Keratinocyte (primary cell): Measurements from ENCODE around the gene FAM32A. TPM values are rescaled to one million over a fixed set of nuclear protein-coding genes. Genes with fewer than 3 reads are reported as not detected.

Source experiments
- DNase-seq: peaks from one replicate; pipeline ENCODE4 v3.0.0-alpha.2; 2011; ENCODE audit warnings: low read depth, missing footprints, low spot score
- FAIRE-seq: peaks from 2 replicates; lab custom pipeline; 2011; peaks lifted over from hg19 to GRCh38; lab: Jason Lieb, UNC
- H2AFZ ChIP-seq: 2 replicates; pipeline ENCODE4 v1.6.0; 2012; ENCODE audit warnings: low read length, control low read depth, inconsistent platforms; ENCODE audit not compliant: control insufficient read depth
- H3K27ac ChIP-seq: 2 replicates; pipeline ENCODE4 v1.5.1; 2011; ENCODE audit warnings: low read length; ENCODE audit not compliant: control insufficient read depth, insufficient read depth
- H3K27me3 ChIP-seq: 3 replicates; pipeline ENCODE4 v1.6.0; 2011; ENCODE audit warnings: low read length; ENCODE audit not compliant: control insufficient read depth, insufficient read depth; ENCODE audit errors: extremely low read depth
- H3K36me3 ChIP-seq, 2 experiments: 2 replicates in 1 of 2; 3 replicates in 1 of 2; pipeline ENCODE4 v1.5.1; 2011; ENCODE audit warnings: low read length in 2 of 2, mild to moderate bottlenecking in 1 of 2; ENCODE audit not compliant: control insufficient read depth in 2 of 2, insufficient read depth in 2 of 2; ENCODE audit errors: extremely low read depth in 1 of 2
- H3K4me1 ChIP-seq: 3 replicates; pipeline ENCODE4 v1.5.1; 2011; ENCODE audit warnings: low read length; ENCODE audit not compliant: control insufficient read depth, insufficient read depth; ENCODE audit errors: extremely low read depth
- H3K4me2 ChIP-seq: 3 replicates; pipeline ENCODE4 v1.6.0; 2011; ENCODE audit warnings: low read depth, low read length; ENCODE audit not compliant: control insufficient read depth, insufficient read depth; ENCODE audit errors: extremely low read depth
- H3K4me3 ChIP-seq, 3 experiments: fragments of 200-600 bp in 1 of 3; sonication (generic) in 1 of 3; 2 replicates in 2 of 3; 3 replicates in 1 of 3; pipeline ENCODE4 v1.5.1; 2011 to 2016; ENCODE audit warnings: low read length in 3 of 3, mild to moderate bottlenecking in 3 of 3, control low read depth in 2 of 3, inconsistent platforms in 1 of 3, low read depth in 1 of 3, mixed read lengths in 1 of 3, mixed run types in 1 of 3, moderate library complexity in 1 of 3; ENCODE audit not compliant: control insufficient read depth in 2 of 3, insufficient read depth in 2 of 3; ENCODE audit errors: extremely low read depth in 1 of 3
- H3K79me2 ChIP-seq: 2 replicates; pipeline ENCODE4 v1.6.0; 2012; ENCODE audit warnings: low read length; ENCODE audit not compliant: control insufficient read depth, insufficient read depth
- H3K9ac ChIP-seq: 3 replicates; pipeline ENCODE4 v1.6.0; 2011; ENCODE audit warnings: low read length; ENCODE audit not compliant: control insufficient read depth, insufficient read depth; ENCODE audit errors: extremely low read depth
- H3K9me1 ChIP-seq: 3 replicates; pipeline ENCODE4 v1.6.0; 2011; ENCODE audit warnings: low read length; ENCODE audit not compliant: control insufficient read depth, insufficient read depth; ENCODE audit errors: extremely low read depth
- H3K9me3 ChIP-seq: 2 replicates; pipeline ENCODE4 v1.5.1; 2012; ENCODE audit warnings: low read depth, low read length; ENCODE audit not compliant: control insufficient read depth
- H4K20me1 ChIP-seq: 3 replicates; pipeline ENCODE4 v1.6.0; 2011; ENCODE audit warnings: low read length; ENCODE audit not compliant: control insufficient read depth, insufficient read depth; ENCODE audit errors: extremely low read depth
- EZH2 ChIP-seq: IDR thresholded peaks from one replicate; pipeline ENCODE4 v1.6.1; 2012; ENCODE audit warnings: inconsistent platforms, mild to moderate bottlenecking, low read length, moderate library complexity
- dilution Hi-C: fragments of 300-500 bp; cut with MboI; formaldehyde crosslinking; loops from one replicate; pipeline ENCODE4 v1.7.0; 2020; ENCODE audit warnings: low sequenced_read_pairs; ENCODE audit not compliant: extremely low pct_ligation_motif_present
- polyA plus RNA-seq, 5 experiments: library from polyadenylated mRNA; depleted of rRNA in 3 of 5; stranded (reverse) in 3 of 5; stranded (forward) in 1 of 5; unstranded in 1 of 5; fragments of >200 nt; gene quantifications; 1 replicate in 1 of 5; 2 replicates in 3 of 5; 3 replicates in 1 of 5; pipeline versions ENCODE4 v1.2.1 to v1.2.3, GENCODE V29; 2011 to 2012; ENCODE audit warnings: missing spikeins in 2 of 5, low read depth in 1 of 5, low replicate concordance in 1 of 5
- TF ChIP-seq, protein P1 (sequence below), 3 experiments: IDR thresholded peaks in 1 of 3; conservative IDR thresholded peaks in 1 of 3; optimal IDR thresholded peaks in 1 of 3; 2 replicates in 2 of 3; 3 replicates in 1 of 3; pipeline versions ENCODE3 to v1.5.1; 2011; ENCODE audit warnings: low read length in 3 of 3, mild to moderate bottlenecking in 3 of 3, moderate library complexity in 2 of 3, control low read depth in 1 of 3, inconsistent platforms in 1 of 3; ENCODE audit not compliant: insufficient read depth in 2 of 3; ENCODE audit errors: extremely low read depth in 1 of 3

FAM32A gene
- polyA plus RNA-seq, 1 donor (not counting 4 experiments of a cell fraction or from before 2014, with no cell fraction given) = 105 TPM

DNA sequence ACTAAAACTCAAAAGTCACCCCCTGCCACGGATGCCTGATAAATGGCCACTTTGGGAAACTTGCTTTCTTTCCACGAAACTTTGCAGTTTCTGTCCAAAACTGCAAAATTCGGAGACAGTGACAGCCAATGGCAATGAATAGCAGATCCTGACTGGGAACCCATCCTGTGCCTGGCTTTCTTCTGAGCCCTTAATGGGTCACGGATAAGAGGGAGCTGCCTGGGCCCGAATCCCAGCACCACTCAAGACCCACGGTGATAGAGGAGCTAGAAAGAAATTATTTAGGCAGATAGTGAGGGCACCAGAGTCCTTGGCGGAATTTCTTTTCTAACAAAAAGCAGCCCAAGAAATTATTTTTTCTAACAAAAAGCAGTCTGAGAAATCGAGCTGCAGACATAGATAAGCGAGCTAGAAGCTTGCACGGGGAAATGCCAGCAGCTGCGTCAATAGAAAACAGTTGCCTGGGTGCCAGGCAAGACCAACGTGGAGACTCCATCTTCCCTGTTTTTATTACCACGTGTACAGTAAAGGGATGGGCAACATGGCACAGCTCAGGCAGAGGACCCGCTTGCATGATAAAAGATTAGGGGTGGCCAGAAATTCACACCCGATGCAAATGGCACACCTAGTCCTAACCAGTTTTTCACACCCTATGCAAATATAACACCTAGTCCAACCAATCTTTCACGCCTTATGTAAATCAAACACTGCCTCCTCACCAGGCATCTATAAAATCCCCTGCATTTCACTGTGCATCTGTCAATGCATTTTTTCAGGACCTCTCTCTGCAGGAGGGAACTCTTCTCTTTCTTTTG is 48.8 kb upstream of the FAM32A start:
- H3K4me1 ChIP-seq = no peaks in the 10 kb centered on the region
- H3K9me1 ChIP-seq = no peaks in the 10 kb centered on the region
- DNase-seq (no peak), FAIRE-seq (no peak)
- no peak overlapping the region for H2AFZ ChIP-seq
- peaks cover 16 to 28% of the 10 kb centered on the region in 2 experiments for H3K36me3 ChIP-seq
- no peak overlapping the region for H3K27ac ChIP-seq
- no peak overlapping the region for H3K9ac ChIP-seq
- H3K4me3 ChIP-seq = no peak overlapping the region
- H3K4me2 ChIP-seq = no peak overlapping the region
- dilution Hi-C loops = no loop called here
- H4K20me1 ChIP-seq = peaks cover 1% of the 10 kb centered on the region
- no peaks in the 10 kb centered on the region for H3K79me2 ChIP-seq
- no peaks in the 10 kb centered on the region for H3K9me3 ChIP-seq
- TF ChIP-seq, protein P1, sequence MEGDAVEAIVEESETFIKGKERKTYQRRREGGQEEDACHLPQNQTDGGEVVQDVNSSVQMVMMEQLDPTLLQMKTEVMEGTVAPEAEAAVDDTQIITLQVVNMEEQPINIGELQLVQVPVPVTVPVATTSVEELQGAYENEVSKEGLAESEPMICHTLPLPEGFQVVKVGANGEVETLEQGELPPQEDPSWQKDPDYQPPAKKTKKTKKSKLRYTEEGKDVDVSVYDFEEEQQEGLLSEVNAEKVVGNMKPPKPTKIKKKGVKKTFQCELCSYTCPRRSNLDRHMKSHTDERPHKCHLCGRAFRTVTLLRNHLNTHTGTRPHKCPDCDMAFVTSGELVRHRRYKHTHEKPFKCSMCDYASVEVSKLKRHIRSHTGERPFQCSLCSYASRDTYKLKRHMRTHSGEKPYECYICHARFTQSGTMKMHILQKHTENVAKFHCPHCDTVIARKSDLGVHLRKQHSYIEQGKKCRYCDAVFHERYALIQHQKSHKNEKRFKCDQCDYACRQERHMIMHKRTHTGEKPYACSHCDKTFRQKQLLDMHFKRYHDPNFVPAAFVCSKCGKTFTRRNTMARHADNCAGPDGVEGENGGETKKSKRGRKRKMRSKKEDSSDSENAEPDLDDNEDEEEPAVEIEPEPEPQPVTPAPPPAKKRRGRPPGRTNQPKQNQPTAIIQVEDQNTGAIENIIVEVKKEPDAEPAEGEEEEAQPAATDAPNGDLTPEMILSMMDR (optimal IDR thresholded peaks at IDR 0.05 in 1 of 3, IDR thresholded peaks at IDR 0.05 in 1 of 3, conservative IDR thresholded peaks at IDR 0.05 in 1 of 3; ENCODE audit: extremely low read depth in 1 of 3, insufficient read depth in 2 of 3, low read length in 3 of 3) = no peak
- no peak for TF ChIP-seq EZH2
- no peaks in the 10 kb centered on the region for H3K27me3 ChIP-seq

DNA sequence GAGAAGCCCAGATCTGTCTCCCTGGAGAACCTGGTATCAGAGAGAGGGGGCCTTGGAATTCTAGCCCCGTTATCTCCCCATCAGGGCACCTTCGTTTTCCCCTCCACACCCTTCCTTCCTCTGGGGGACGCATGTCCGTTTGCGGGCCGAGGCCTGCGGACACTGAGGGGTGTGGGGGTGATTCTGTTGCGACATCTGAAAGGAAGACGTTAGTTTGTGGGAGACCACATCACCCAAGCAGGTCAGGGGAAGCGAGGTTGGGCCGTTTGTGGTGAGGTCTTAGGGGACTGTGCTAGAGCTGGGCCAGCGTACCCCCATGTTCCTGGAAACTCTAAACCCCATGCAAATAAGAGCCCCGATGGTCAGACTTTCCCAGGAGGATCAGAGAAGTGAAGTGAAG is 45.5 kb upstream of the FAM32A start:
- FAIRE-seq = no peak
- no peak for DNase-seq

More for the DNA sequence above, 45.5 kb upstream of the FAM32A start:
- H3K9me1 ChIP-seq = no peaks in the 10 kb centered on the region
- no peak overlapping the region for H3K4me3 ChIP-seq
- H3K4me1 ChIP-seq = peaks cover 5% of the 10 kb centered on the region
- H3K4me2 ChIP-seq = no peak overlapping the region
- H3K36me3 ChIP-seq = no peaks in the 10 kb centered on the region
- no peaks in the 10 kb centered on the region for H3K79me2 ChIP-seq
- H4K20me1 ChIP-seq = no peaks in the 10 kb centered on the region
- H3K27me3 ChIP-seq = no peaks in the 10 kb centered on the region
- no peak overlapping the region for H3K9ac ChIP-seq
- H3K9me3 ChIP-seq = no peaks in the 10 kb centered on the region
- dilution Hi-C loops = no loop called here
- no peak overlapping the region for H3K27ac ChIP-seq
- no peak for TF ChIP-seq EZH2
- TF ChIP-seq, protein P1 (optimal IDR thresholded peaks at IDR 0.05 in 1 of 3, IDR thresholded peaks at IDR 0.05 in 1 of 3, conservative IDR thresholded peaks at IDR 0.05 in 1 of 3; ENCODE audit: extremely low read depth in 1 of 3, insufficient read depth in 2 of 3, low read length in 3 of 3) = no peak
- H2AFZ ChIP-seq = no peak overlapping the region
